Astrocyte (in vitro differentiated cells and primary cell): ENCODE results near the gene HTR3C.

Source experiments
- EZH2 ChIP-seq: IDR thresholded peaks from 2 replicates; pipeline ENCODE4 v1.6.1; 2012; ENCODE audit warnings: mild to moderate bottlenecking, low read length, inconsistent platforms; ENCODE audit not compliant: insufficient read depth
- TF ChIP-seq, protein P1 (sequence below): IDR thresholded peaks from 2 replicates; pipeline ENCODE4 v1.5.1; 2011; ENCODE audit warnings: low read depth, mild to moderate bottlenecking, inconsistent platforms, low read length, moderate library complexity; ENCODE audit not compliant: insufficient read depth

GRCh38 chr3:184077881-184078280, 25.0 kb downstream of the HTR3C start:
- TF ChIP-seq, protein P1, sequence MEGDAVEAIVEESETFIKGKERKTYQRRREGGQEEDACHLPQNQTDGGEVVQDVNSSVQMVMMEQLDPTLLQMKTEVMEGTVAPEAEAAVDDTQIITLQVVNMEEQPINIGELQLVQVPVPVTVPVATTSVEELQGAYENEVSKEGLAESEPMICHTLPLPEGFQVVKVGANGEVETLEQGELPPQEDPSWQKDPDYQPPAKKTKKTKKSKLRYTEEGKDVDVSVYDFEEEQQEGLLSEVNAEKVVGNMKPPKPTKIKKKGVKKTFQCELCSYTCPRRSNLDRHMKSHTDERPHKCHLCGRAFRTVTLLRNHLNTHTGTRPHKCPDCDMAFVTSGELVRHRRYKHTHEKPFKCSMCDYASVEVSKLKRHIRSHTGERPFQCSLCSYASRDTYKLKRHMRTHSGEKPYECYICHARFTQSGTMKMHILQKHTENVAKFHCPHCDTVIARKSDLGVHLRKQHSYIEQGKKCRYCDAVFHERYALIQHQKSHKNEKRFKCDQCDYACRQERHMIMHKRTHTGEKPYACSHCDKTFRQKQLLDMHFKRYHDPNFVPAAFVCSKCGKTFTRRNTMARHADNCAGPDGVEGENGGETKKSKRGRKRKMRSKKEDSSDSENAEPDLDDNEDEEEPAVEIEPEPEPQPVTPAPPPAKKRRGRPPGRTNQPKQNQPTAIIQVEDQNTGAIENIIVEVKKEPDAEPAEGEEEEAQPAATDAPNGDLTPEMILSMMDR = no peak
- no peak for TF ChIP-seq EZH2
